Trophoblast cell (in vitro differentiated cells and primary cell): ENCODE measurements around the gene CCNL2.

Experiments used
- DNase-seq, 2 donors: peaks; one replicate each; pipeline ENCODE4 v3.0.0-alpha.2; 2016
- H2AFZ ChIP-seq: 2 replicates; pipeline ENCODE4 v1.6.1; 2013; ENCODE audit warnings: low read length, moderate library complexity, mild to moderate bottlenecking; ENCODE audit not compliant: insufficient read depth, poor library complexity
- H2AK5ac ChIP-seq: 2 replicates; pipeline ENCODE4 v1.6.1; 2013; ENCODE audit warnings: mild to moderate bottlenecking, low read length
- H2BK120ac ChIP-seq: 2 replicates; pipeline ENCODE4 v1.6.1; 2013; ENCODE audit warnings: low read length, mild to moderate bottlenecking, moderate library complexity; ENCODE audit not compliant: insufficient read depth, poor library complexity
- H2BK12ac ChIP-seq: 2 replicates; pipeline ENCODE4 v1.6.1; 2013; ENCODE audit warnings: mild to moderate bottlenecking, low read length, moderate library complexity
- H2BK5ac ChIP-seq: 2 replicates; pipeline ENCODE4 v1.6.1; 2013; ENCODE audit warnings: low read length, low read depth, moderate library complexity, mild to moderate bottlenecking; ENCODE audit not compliant: poor library complexity
- H3K14ac ChIP-seq: 2 replicates; pipeline ENCODE4 v1.6.1; 2013; ENCODE audit warnings: mild to moderate bottlenecking, low read length
- H3K18ac ChIP-seq: 2 replicates; pipeline ENCODE4 v1.6.1; 2013; ENCODE audit warnings: mild to moderate bottlenecking, low read length
- H3K23ac ChIP-seq: 2 replicates; pipeline ENCODE4 v1.6.1; 2013; ENCODE audit warnings: low read length
- H3K27ac ChIP-seq: 2 replicates; pipeline ENCODE4 v1.5.1; 2013; ENCODE audit warnings: low read depth, mild to moderate bottlenecking, inconsistent platforms, low read length, moderate library complexity
- H3K27me3 ChIP-seq: 2 replicates; pipeline ENCODE4 v1.6.1; 2013; ENCODE audit warnings: inconsistent platforms, mild to moderate bottlenecking, low read length, moderate library complexity; ENCODE audit not compliant: insufficient read depth
- H3K36me3 ChIP-seq, 2 experiments: 1 replicate in 1 of 2; 2 replicates in 1 of 2; pipeline ENCODE4 v1.6.1; 2013; ENCODE audit warnings: low read length in 2 of 2, mild to moderate bottlenecking in 2 of 2, moderate library complexity in 1 of 2; ENCODE audit not compliant: insufficient read depth in 2 of 2, control insufficient read depth in 1 of 2
- H3K4ac ChIP-seq: 2 replicates; pipeline ENCODE4 v1.6.1; 2013; ENCODE audit warnings: low read depth, mild to moderate bottlenecking, low read length, moderate library complexity
- H3K4me1 ChIP-seq, 2 experiments: 1 replicate in 1 of 2; 2 replicates in 1 of 2; pipeline ENCODE4 v1.6.1; 2013; ENCODE audit warnings: low read length in 2 of 2, mild to moderate bottlenecking in 2 of 2, moderate library complexity in 1 of 2; ENCODE audit not compliant: insufficient read depth in 2 of 2, control insufficient read depth in 1 of 2
- H3K4me2 ChIP-seq: 2 replicates; pipeline ENCODE4 v1.6.1; 2013; ENCODE audit warnings: inconsistent platforms, mild to moderate bottlenecking, low read length, moderate library complexity
- H3K4me3 ChIP-seq: 2 replicates; pipeline ENCODE4 v1.5.1; 2013; ENCODE audit warnings: mild to moderate bottlenecking, low read depth, low read length, inconsistent platforms
- H3K79me1 ChIP-seq: one replicate; pipeline ENCODE4 v1.6.1; 2013; ENCODE audit warnings: low read length
- H3K79me2 ChIP-seq: 2 replicates; pipeline ENCODE4 v1.6.1; 2013; ENCODE audit warnings: low read length, mild to moderate bottlenecking; ENCODE audit not compliant: control insufficient read depth, insufficient read depth, poor library complexity
- H3K9ac ChIP-seq: 2 replicates; pipeline ENCODE4 v1.6.1; 2013; ENCODE audit warnings: mild to moderate bottlenecking, low read length
- H3K9me3 ChIP-seq: 2 replicates; pipeline ENCODE4 v1.6.1; 2013; ENCODE audit warnings: low read depth, mild to moderate bottlenecking, control low read depth, inconsistent platforms, low read length; ENCODE audit not compliant: insufficient read depth
- H4K12ac ChIP-seq: 2 replicates; pipeline ENCODE4 v1.6.1; 2013; ENCODE audit warnings: low read depth, mild to moderate bottlenecking, low read length, moderate library complexity
- H4K8ac ChIP-seq: 2 replicates; pipeline ENCODE4 v1.6.1; 2013; ENCODE audit warnings: low read depth, mild to moderate bottlenecking, low read length, moderate library complexity
- H4K91ac ChIP-seq: one replicate; pipeline ENCODE4 v1.6.1; 2013; ENCODE audit warnings: low read depth, mild to moderate bottlenecking, low read length, moderate library complexity
- WGBS: extraction: QIAGEN DNeasy Blood & Tissue Kit; methylation state at CpG from one replicate; pipeline ENCODE4 v1.1.7; 2013; ENCODE audit warnings: missing lambda C conversion rate; ENCODE audit not compliant: insufficient read length, insufficient coverage; ENCODE audit errors: extremely low coverage; 5-methylcytosine and 5-hydroxymethylcytosine counted together

The CCNL2 gene

DNA sequence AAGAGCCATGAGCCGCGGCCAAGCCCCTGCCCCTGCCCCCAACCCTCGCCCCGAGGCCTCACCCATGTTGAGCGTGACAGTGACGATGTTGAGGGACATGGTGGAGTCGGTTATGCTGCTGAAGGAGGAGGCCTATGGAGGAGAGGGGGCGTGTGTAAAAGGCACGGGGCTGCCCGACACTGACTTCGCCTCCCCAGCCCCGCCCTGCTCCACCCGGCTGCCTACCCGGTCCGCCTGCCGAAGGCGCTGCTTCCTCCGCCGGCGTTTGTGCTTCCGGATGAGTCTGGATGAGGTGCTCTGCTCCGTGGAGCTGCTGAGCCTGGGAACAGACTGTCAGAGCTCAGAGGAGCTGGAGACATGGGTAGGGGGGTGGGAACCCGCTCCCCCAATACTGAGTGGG, 59.0 kb downstream of the CCNL2 start:
- Histone ChIP-seq H2BK12ac (no peak overlapping the region), H4K8ac (no peak overlapping the region), H4K12ac (no peak overlapping the region), H3K79me1 (no peaks in the 10 kb centered on the region), H3K9ac (no peak overlapping the region), H3K18ac (no peak overlapping the region), H3K23ac (no peak overlapping the region), H4K91ac (no peak overlapping the region), H2BK120ac (no peak overlapping the region), H3K9me3 (peaks cover 13% of the 10 kb centered on the region), H3K79me2 (no peaks in the 10 kb centered on the region), H3K4me3 (no peak overlapping the region), H2AFZ (no peak overlapping the region), H3K14ac (no peak overlapping the region), H3K4me1 (peaks cover 0 to 5% of the 10 kb centered on the region in 2 experiments), H2AK5ac (no peak overlapping the region), H3K4ac (no peak overlapping the region), H3K4me2 (no peak overlapping the region), H3K27me3 (no peaks in the 10 kb centered on the region), H3K36me3 (peaks cover 64 to 65% of the 10 kb centered on the region in 2 experiments), H3K27ac (no peak overlapping the region), H2BK5ac (no peak overlapping the region)
- no peak for DNase-seq
- no CpG with 5 or more reads among the region's 23 CpGs for WGBS

DNA sequence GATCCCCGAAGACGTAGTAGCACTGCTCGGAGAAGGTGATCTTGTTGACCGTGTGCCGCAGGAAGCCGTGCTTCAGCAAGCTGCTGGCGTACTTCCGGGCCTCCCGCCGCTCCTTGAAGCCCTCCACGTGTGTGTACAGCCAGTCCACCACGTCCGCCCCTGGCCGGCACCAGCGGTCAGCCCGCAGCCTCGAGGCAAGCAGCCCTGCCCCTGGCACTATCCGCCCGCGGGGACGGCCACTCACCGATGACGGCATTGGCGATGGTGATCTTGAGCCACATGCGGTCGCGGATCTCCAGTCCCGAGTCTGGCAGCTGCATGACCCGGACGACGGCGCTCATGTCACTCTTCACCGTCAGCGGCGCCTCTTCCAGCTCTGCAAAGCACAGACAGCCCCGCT, 60.9 kb downstream of the CCNL2 start:
- Histone ChIP-seq H3K23ac (no peak overlapping the region), H3K79me2 (no peaks in the 10 kb centered on the region), H4K8ac (no peak overlapping the region), H2BK120ac (no peak overlapping the region), H2BK12ac (no peak overlapping the region), H3K27me3 (no peaks in the 10 kb centered on the region), H3K4ac (no peak overlapping the region), H3K9me3 (peaks cover 13% of the 10 kb centered on the region), H2AK5ac (no peak overlapping the region), H3K79me1 (no peaks in the 10 kb centered on the region), H3K4me3 (no peak overlapping the region), H2BK5ac (no peak overlapping the region), H2AFZ (no peak overlapping the region), H3K27ac (no peak overlapping the region), H3K4me1 (no peaks in the 10 kb centered on the region), H4K91ac (no peak overlapping the region), H3K9ac (no peak overlapping the region), H3K36me3 (peaks cover 67 to 69% of the 10 kb centered on the region in 2 experiments), H3K4me2 (no peak overlapping the region), H4K12ac (no peak overlapping the region), H3K18ac (no peak overlapping the region), H3K14ac (no peak overlapping the region)
- DNase-seq, result no peak
- WGBS, result no CpG with 5 or more reads among the region's 36 CpGs

DNA sequence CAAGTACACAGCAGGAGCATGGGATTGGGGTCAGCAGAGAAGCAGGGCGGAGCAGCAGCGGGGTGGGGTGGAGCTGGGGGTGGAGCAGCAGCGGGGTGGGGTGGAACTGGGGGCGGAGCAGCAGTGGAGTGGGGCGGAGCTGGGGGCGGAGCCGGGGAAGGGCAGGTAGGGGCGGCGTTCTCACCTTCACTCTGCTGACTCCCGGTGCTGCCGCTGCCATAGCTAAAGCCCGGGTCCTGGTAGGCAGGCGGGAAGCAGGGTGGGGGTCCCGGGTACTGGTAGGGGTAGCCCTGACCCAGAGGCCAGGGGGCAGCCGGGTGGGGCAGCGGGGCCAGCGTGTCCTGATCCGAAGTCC, 61.4 kb downstream of the CCNL2 start:
- no peak overlapping the region for H3K14ac ChIP-seq
- H2BK12ac ChIP-seq, result no peak overlapping the region
- WGBS, result no CpG with 5 or more reads among the region's 18 CpGs

DNA sequence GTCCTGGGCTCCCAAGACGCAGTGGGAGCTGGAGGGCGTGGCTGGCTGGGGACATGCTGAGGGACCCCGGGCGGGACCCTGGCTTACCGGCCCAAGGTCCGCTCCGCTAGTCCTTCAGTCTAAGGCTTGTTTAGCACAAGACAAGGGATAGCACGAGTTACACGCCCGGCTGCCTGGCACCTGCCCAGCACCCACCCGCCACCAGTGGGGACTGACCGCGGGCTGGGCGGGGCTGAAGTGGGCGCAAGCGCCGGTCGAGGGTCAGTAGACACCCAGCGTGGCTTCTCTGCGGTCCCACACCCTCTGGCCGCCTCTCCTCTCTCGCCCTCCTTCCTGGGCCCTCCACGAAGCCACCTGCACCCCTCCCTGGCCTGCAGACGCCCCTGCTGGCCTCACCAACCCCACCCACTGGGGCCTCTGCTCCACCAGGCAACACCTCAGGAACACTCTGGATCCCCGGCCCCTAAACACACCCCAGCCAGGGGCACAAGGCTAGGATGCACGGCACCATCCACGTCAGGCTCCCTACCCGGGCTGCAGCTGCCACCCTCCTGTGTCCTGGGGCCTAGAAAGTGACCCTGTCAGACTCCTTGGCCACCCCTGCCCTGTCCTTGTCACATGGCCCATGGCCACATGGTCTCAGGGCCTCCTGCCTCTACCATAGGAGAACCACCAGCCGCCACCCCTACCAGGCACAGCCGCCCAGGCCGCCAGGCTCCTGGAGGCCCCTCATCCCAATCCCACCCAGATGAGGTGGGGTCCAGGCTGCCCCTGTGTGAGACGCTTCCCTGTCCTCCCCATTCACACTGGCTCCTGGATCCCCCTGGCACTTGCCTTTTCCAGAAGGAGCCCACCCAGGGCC, 62.0 kb downstream of the CCNL2 start:
- H3K23ac ChIP-seq, result no peak overlapping the region
- H3K79me1 ChIP-seq, result no peaks in the 10 kb centered on the region
- H2BK12ac ChIP-seq, result no peak overlapping the region
- H3K4me2 ChIP-seq, result no peak overlapping the region
- H2BK5ac ChIP-seq, result no peak overlapping the region
- no peak overlapping the region for H2BK120ac ChIP-seq
- H3K79me2 ChIP-seq, result no peaks in the 10 kb centered on the region
- H3K4me3 ChIP-seq, result no peak overlapping the region
- H2AK5ac ChIP-seq, result no peak overlapping the region
- H2AFZ ChIP-seq, result no peak overlapping the region
- H3K14ac ChIP-seq, result no peak overlapping the region
- no peak overlapping the region for H3K4ac ChIP-seq
- no CpG with 5 or more reads among the region's 32 CpGs for WGBS
- H3K27me3 ChIP-seq, result no peaks in the 10 kb centered on the region
- H3K18ac ChIP-seq, result no peak overlapping the region
- H3K36me3 ChIP-seq, result peaks cover 66 to 67% of the 10 kb centered on the region in 2 experiments
- H4K12ac ChIP-seq, result no peak overlapping the region
- H4K8ac ChIP-seq, result no peak overlapping the region
- H3K4me1 ChIP-seq, result no peaks in the 10 kb centered on the region
- H3K9ac ChIP-seq, result no peak overlapping the region
- no peak overlapping the region for H3K27ac ChIP-seq
- DNase-seq, result no peak
- no peak overlapping the region for H4K91ac ChIP-seq
- peaks cover 17% of the 10 kb centered on the region for H3K9me3 ChIP-seq

More for the DNA sequence above, 61.4 kb downstream of the CCNL2 start:
- Histone ChIP-seq H2BK120ac (no peak overlapping the region), H3K4ac (no peak overlapping the region), H2AK5ac (no peak overlapping the region), H4K12ac (no peak overlapping the region), H3K4me3 (no peak overlapping the region), H3K27me3 (no peaks in the 10 kb centered on the region), H4K91ac (no peak overlapping the region), H2BK5ac (no peak overlapping the region), H3K79me2 (no peaks in the 10 kb centered on the region), H3K9ac (no peak overlapping the region), H3K27ac (no peak overlapping the region), H3K18ac (no peak overlapping the region), H3K79me1 (no peaks in the 10 kb centered on the region), H2AFZ (no peak overlapping the region), H3K4me2 (no peak overlapping the region), H4K8ac (no peak overlapping the region), H3K9me3 (peaks cover 13% of the 10 kb centered on the region), H3K23ac (no peak overlapping the region), H3K36me3 (peaks cover 67 to 69% of the 10 kb centered on the region in 2 experiments), H3K4me1 (no peaks in the 10 kb centered on the region)
- DNase-seq, result peak in 1 of 2 donors; percentile 40
